ENCODE results near the gene ABCB6. TPM values are rescaled to one million over a fixed set of nuclear protein-coding genes. Genes with fewer than 3 reads are reported as not detected.

The ABCB6 gene
- total and polyA plus RNA-seq, 2 of the 8 experiments (the other 6 are each of a cell fraction or from before 2014, with no cell fraction given): 44.9 to 50.6 TPM

DNA sequence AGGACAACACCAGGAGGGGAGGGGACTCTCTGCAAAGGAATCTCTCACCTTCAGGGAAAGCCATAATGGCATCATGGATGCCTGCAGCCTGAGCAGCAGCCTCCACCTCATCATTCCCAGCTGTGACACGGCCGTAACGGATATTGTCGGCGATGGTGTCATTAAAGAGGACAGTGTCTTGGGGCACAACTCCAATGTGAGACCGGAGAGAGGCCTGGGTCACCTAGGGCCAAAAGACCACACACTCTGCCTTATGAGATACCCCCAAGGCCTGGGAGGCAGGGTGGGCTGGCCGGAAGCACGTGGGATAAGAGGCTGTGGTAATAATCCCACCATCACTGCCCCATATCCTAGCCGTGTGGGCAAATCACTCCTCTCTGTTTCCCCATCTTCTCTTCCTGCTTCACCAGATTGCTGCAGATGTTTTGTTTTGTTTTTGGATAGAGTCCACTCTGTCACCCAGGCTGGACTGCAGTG is 7.8 kb downstream of the ABCB6 start:
- DNase-seq (ENCODE audit: low read depth in 1 of 2, low spot score in 2 of 2) (no peak), FAIRE-seq (no peak)
- Histone ChIP-seq H3K9me3 (ENCODE audit: insufficient read depth in 2 of 2, low read depth in 1 of 2, low read length in 1 of 2) (no peaks in the 10 kb centered on the region), H4K5ac (ENCODE audit: insufficient read length, low read depth, low read length) (no peak overlapping the region), H3K4me3 (ENCODE audit: extremely low read depth in 1 of 4, insufficient read depth in 2 of 4, low read depth in 3 of 4, low read length in 4 of 4) (no peak overlapping the region), H2BK120ac (replicated peaks; ENCODE audit: low read depth, low read length) (no peak overlapping the region), H3K36me3 (ENCODE audit: control insufficient read depth in 2 of 4, insufficient read depth in 4 of 4, low read length in 3 of 4) (peaks cover 14 to 55% (median 26%) of the 10 kb centered on the region in 4 experiments), H3K4ac (replicated peaks; ENCODE audit: insufficient read length, low read depth, low read length) (no peak overlapping the region), H2AFZ (ENCODE audit: low read length) (no peak overlapping the region), H3K79me2 (ENCODE audit: control insufficient read depth in 1 of 2, insufficient read depth in 2 of 2, low read length in 2 of 2) (no peaks in the 10 kb centered on the region), H4K91ac (replicated peaks; ENCODE audit: insufficient read length, low read length) (no peak overlapping the region), H4K20me1 (replicated peaks in 1 of 2; ENCODE audit: control insufficient read depth in 1 of 2, insufficient read depth in 2 of 2, low read length in 2 of 2) (peaks cover 0 to 4% of the 10 kb centered on the region in 2 experiments), H2BK12ac (ENCODE audit: low read depth, low read length) (no peak overlapping the region), H3K27ac (ENCODE audit: low read depth, low read length) (no peak overlapping the region), H2BK20ac (ENCODE audit: low read length) (no peak overlapping the region), H3K4me1 (replicated peaks in 1 of 4; ENCODE audit: control insufficient read depth in 3 of 4, insufficient read depth in 4 of 4, low read length in 3 of 4) (peaks cover 0 to 6% (median 3%) of the 10 kb centered on the region in 4 experiments; a peak in 6 of 7 replicates), H3K79me1 (ENCODE audit: low read depth, low read length) (no peaks in the 10 kb centered on the region), H3K23ac (ENCODE audit: insufficient read length) (no peak overlapping the region), H3K56ac (replicated peaks; ENCODE audit: insufficient read length, low read depth, low read length) (no peak overlapping the region), H3K14ac (ENCODE audit: insufficient read length) (no peak overlapping the region), H3K27me3 (replicated peaks in 1 of 4; ENCODE audit: control insufficient read depth in 3 of 4, extremely low read depth in 1 of 4, insufficient read depth in 3 of 4, low read length in 3 of 4) (no peaks in the 10 kb centered on the region), H2AK5ac (ENCODE audit: low read depth, low read length) (no peak overlapping the region), H2BK15ac (ENCODE audit: low read length) (no peak overlapping the region), H2BK5ac (ENCODE audit: low read depth, low read length) (no peak overlapping the region), H3K18ac (ENCODE audit: extremely low read depth, low read length) (no peak overlapping the region), H4K8ac (ENCODE audit: extremely low read depth, insufficient read depth, low read length) (no peak overlapping the region; the same call in 1 of the 2 replicates), H3K9ac (replicated peaks in 1 of 4; ENCODE audit: extremely low read depth in 1 of 4, low read depth in 3 of 4, low read length in 3 of 4) (no peak overlapping the region), H3K23me2 (ENCODE audit: low read depth, low read length) (peaks cover 10% of the 10 kb centered on the region), H3K4me2 (ENCODE audit: insufficient read depth in 1 of 2, low read depth in 2 of 2, low read length in 2 of 2) (no peak overlapping the region)
- WGBS, 2 experiments (ENCODE audit: extremely low coverage in 1 of 2, insufficient coverage in 1 of 2, insufficient read length in 1 of 2, insufficient replicate concordance in 2 of 2, low coverage in 1 of 2, low lambda C conversion rate in 2 of 2, missing lambda C conversion rate in 1 of 2): 92% methylated on average over 9 of the region's 9 CpGs; no CpG with 5 or more reads in 1 of the 2 experiments
- ChIA-PET CTCF (ENCODE audit: partially characterized antibody) (interaction anchor here (0.6 to 1.8 kb wide), 5 partner anchors 21 to 104 kb away, joined by 3 to 9 read pairs (median 3); partner anchors contain the start of gene CNPPD1), POLR2A (ENCODE audit: partially characterized antibody) (interaction anchor here (0.6 to 1.6 kb wide), 5 partner anchors 9 to 34 kb away, joined by 3 to 5 read pairs (median 3); partner anchors contain the start of genes GLB1L and STK16)
- no peak for TF ChIP-seq TAF1 (IDR thresholded peaks at IDR 0.05; ENCODE audit: low read depth, low read length)
- no peak for TF ChIP-seq YY1 (IDR thresholded peaks at IDR 0.05; ENCODE audit: low read depth, low read length)
- no peak for TF ChIP-seq TAF7 (optimal IDR thresholded peaks at IDR 0.05; ENCODE audit: borderline replicate concordance, low read depth, low read length)
- no peak for TF ChIP-seq PHF8 (conservative IDR thresholded peaks at IDR 0.05; ENCODE audit: low read depth, low read length)
- no peak for TF ChIP-seq HDAC6 (IDR thresholded peaks at IDR 0.05; ENCODE audit: low read depth, low read length)
- TF ChIP-seq CTBP2 (IDR thresholded peaks at IDR 0.05; ENCODE audit: borderline replicate concordance, insufficient read depth, insufficient read length, low read length): no peak
- no peak for TF ChIP-seq POU5F1 (IDR thresholded peaks at IDR 0.05; ENCODE audit: low read depth, low read length)

All from H1 (cell line).